Stimulated activated memory B cell treated with anti-CD40 and anti-IgM and Interleukin-4, amounts not matched to agents 10 μg/mL and 1 μg/mL and 100 μg/mL, for 72 hours (primary cell): ENCODE results near the gene HID1.
"Not testable (repeated sequence)": the region's sequence is repeated elsewhere in the genome, so short reads cannot be mapped to it uniquely, and the experiment has no call there.

Experiments used
- ATAC-seq: fragments of 150-1000 bp; cut with Tn5 transposase; 2 replicates; pipeline ENCODE4 v1.10.0; 2021
- H3K27ac Mint-ChIP-seq: one replicate; pipeline ENCODE4 v1.8.0; 2022; ENCODE audit warnings: mild to moderate bottlenecking, mixed read lengths
- H3K27me3 Mint-ChIP-seq: one replicate; pipeline ENCODE4 v1.8.0; 2022; ENCODE audit warnings: mixed read lengths
- H3K36me3 Mint-ChIP-seq: one replicate; pipeline ENCODE4 v1.8.0; 2022; ENCODE audit warnings: mixed read lengths
- H3K4me1 Mint-ChIP-seq: one replicate; pipeline ENCODE4 v1.8.0; 2022; ENCODE audit warnings: mixed read lengths
- H3K4me3 Mint-ChIP-seq: one replicate; pipeline ENCODE4 v1.8.0; 2022; ENCODE audit warnings: mild to moderate bottlenecking, moderate library complexity, mixed read lengths
- H3K9me3 Mint-ChIP-seq: one replicate; pipeline ENCODE4 v1.8.0; 2022; ENCODE audit warnings: mixed read lengths

Gene HID1

DNA sequence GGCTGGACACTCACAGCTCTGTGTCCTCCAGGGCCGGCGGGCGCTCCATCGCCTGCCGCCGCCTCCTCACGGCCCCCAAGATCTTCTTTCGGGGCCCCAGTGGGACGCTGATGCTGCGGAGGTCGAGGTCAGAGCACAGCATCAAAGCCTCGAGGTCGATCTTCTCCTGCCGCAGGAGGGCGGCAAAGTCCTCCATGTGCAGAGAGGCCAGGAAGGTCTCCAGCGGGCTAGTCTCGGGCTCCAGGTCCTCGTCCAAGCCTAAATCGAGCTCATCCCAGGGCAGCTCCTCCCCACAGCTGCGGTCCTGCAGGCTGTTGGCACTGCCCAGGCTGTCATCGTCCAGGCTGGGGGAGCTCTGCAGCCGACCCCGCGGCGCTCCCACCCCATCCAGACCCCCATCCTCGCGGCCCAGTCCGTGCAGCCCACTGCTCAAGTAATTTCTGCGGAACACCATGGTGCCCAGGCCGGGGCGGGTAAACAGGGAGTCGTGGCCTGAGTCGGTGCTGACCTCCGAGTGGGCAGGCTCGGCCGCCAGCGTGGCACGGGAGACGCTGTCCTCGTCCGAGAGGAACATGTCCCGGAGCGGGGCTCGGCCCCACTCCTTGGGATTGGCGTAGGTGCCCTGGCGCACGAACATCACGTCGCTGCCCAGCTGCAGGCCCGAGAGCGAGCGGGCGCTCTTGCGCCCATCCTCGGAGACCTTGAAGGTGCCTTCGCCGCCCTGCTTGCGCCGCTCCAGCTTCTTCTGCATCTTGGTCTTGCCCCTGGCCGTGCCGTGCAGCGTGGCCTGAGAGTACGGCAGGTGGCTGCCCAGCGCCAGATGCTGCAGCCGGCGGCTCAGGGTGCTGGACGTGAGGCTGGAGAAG is 52.9 kb downstream of the HID1 start:
- ATAC-seq, result no peak
- Mint-ChIP-seq H3K4me3 (no peak overlapping the region), H3K4me1 (peaks cover 19% of the 10 kb centered on the region), H3K27me3 (peaks cover 90% of the 10 kb centered on the region), H3K27ac (no peak overlapping the region), H3K9me3 (no peaks in the 10 kb centered on the region), H3K36me3 (no peaks in the 10 kb centered on the region)

DNA sequence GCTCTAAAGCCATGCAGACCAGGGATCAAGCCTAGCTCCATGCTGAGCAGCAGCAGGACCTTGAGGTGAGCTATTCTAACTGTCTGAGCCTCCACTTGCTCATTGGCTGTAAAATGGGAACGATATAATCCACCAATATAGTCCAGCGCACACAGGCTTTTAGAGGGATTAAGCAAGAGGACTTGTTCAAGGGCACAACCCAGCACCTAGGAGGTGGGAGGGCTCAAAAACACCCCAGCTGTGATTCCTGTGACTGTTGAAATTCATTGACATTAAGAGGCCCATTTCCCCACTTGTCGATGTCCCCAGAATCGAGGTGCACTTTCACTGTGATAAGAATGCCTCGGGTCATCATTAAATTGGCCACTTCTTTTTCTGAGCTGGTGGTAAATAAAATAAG is 53.7 kb downstream of the HID1 start:
- ATAC-seq, result no peak
- peaks cover 85% of the 10 kb centered on the region for H3K27me3 Mint-ChIP-seq
- H3K36me3 Mint-ChIP-seq, result no peaks in the 10 kb centered on the region
- no peaks in the 10 kb centered on the region for H3K9me3 Mint-ChIP-seq
- no peak overlapping the region for H3K27ac Mint-ChIP-seq
- H3K4me1 Mint-ChIP-seq, result peaks cover 12% of the 10 kb centered on the region
- no peak overlapping the region for H3K4me3 Mint-ChIP-seq

GRCh38 chr17:74917430-74917829 is 55.1 kb downstream of the HID1 start:
- Mint-ChIP-seq H3K4me1 (peaks cover 7% of the 10 kb centered on the region), H3K27ac (no peak overlapping the region), H3K36me3 (no peaks in the 10 kb centered on the region), H3K4me3 (no peak overlapping the region), H3K9me3 (no peaks in the 10 kb centered on the region), H3K27me3 (peaks cover 78% of the 10 kb centered on the region)
- ATAC-seq, result no peak

DNA sequence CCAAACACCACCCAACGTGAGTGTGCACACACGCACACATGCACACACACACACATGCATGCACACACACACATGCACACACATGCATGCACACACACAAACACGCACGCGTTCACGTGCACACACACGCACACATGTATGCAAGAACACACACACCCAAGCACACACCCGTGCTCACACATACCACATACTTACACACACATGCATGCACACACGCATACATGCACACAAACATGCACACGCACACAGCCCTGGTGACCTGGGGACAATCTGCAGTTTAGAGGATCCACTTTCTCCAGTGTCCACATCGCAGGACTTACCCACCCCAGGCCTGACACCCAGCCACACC is 55.7 kb downstream of the HID1 start:
- Mint-ChIP-seq H3K9me3 (no peaks in the 10 kb centered on the region), H3K4me1 (peaks cover 5% of the 10 kb centered on the region), H3K36me3 (no peaks in the 10 kb centered on the region), H3K27me3 (peaks cover 72% of the 10 kb centered on the region), H3K27ac (no peak overlapping the region), H3K4me3 (no peak overlapping the region)
- no peak for ATAC-seq

DNA sequence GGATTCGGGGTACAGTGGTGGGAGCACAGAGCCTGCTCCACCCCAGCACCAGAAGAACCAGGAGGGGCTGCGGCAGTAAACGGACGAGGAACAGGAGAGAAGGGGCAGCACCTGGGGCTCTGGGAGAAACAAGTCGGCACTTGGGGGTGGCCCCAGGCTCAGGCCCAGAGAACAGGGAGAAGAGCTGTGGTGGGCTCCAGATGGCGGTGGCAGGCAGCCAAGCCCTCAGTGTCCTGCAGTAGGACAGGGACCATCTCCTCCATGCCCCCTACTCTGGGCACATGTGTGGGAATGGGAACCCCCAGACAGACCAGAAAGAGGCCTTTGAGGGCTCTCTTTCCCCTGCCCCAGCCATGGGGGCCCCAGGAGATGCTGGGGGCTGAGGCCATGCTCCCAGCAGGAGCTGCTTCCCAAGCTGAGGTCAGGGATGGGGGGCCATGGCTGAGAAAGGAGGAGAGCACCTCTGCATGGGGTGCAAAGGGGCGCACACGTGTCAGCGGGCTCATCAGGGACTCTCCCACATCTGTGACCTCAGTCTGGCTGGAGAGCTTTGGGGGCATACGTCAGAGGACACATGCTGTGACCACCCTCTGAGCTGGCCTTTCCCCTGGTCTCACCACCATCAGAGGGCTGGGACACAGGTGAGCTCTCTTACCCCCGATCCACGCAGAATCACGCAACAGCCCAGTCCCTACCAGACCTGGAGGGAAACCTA is 56.3 kb downstream of the HID1 start:
- no peak for ATAC-seq
- Mint-ChIP-seq H3K4me1 (peaks cover 5% of the 10 kb centered on the region), H3K27ac (no peak overlapping the region), H3K36me3 (no peaks in the 10 kb centered on the region), H3K4me3 (no peak overlapping the region), H3K27me3 (peaks cover 67% of the 10 kb centered on the region), H3K9me3 (no peaks in the 10 kb centered on the region)

DNA sequence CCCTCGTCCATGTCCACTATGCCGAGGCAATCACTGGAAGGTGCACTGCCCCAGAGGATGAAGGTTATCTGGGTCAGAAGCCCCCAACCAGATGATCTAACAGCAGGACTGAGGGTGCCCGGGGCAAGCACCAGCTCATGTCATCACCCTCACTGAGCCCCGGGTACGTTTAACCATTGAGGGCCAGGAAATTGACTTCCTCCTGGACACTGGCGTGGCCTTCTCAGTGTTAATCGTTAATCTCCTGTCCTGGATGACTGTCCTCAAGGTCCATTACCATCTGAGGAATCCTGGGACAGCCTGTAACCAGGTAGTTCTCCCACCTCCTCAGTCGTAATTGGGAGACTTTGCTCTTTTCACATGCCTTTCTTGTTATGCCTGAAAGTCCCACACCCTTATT is 61.1 kb downstream of the HID1 start:
- not testable (repeated sequence) for H3K9me3 Mint-ChIP-seq, H3K4me3 Mint-ChIP-seq, H3K36me3 Mint-ChIP-seq, H3K4me1 Mint-ChIP-seq, H3K27ac Mint-ChIP-seq, ATAC-seq
- peaks cover 28% of the 10 kb centered on the region for H3K27me3 Mint-ChIP-seq

DNA sequence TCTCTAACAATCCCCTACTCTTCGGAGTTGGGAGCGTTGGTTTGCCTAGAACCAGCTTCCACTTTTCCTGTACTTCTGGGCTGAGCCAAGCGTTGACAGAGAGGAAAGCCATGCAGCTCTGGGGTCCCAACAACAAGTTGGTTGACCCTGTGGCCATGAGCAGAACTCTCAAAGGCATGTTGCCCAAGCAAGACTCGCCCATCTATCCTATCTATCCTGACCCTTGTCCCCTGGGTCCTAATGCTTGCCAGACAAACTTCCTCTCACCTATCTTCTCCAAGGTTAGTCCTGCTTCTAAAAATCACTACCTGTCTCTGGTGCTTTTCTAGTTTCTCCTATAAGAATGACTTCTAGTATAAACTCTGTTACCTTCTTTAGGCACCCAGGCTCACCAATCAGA is 63.5 kb downstream of the HID1 start:
- not testable (repeated sequence) for H3K36me3 Mint-ChIP-seq, H3K4me1 Mint-ChIP-seq, H3K27ac Mint-ChIP-seq, ATAC-seq, H3K9me3 Mint-ChIP-seq, H3K4me3 Mint-ChIP-seq, H3K27me3 Mint-ChIP-seq

- ATAC-seq, result no peak
- Mint-ChIP-seq H3K4me3 (no peak overlapping the region), H3K36me3 (no peaks in the 10 kb centered on the region), H3K27me3 (peaks cover 27% of the 10 kb centered on the region), H3K9me3 (no peaks in the 10 kb centered on the region), H3K4me1 (no peaks in the 10 kb centered on the region), H3K27ac (no peak overlapping the region)
Measured at GRCh38 chr17:74907012-74907411, 65.5 kb downstream of the HID1 start.

GRCh38 chr17:74906214-74906793 is 66.3 kb downstream of the HID1 start:
- peaks cover 27% of the 10 kb centered on the region for H3K27me3 Mint-ChIP-seq

DNA sequence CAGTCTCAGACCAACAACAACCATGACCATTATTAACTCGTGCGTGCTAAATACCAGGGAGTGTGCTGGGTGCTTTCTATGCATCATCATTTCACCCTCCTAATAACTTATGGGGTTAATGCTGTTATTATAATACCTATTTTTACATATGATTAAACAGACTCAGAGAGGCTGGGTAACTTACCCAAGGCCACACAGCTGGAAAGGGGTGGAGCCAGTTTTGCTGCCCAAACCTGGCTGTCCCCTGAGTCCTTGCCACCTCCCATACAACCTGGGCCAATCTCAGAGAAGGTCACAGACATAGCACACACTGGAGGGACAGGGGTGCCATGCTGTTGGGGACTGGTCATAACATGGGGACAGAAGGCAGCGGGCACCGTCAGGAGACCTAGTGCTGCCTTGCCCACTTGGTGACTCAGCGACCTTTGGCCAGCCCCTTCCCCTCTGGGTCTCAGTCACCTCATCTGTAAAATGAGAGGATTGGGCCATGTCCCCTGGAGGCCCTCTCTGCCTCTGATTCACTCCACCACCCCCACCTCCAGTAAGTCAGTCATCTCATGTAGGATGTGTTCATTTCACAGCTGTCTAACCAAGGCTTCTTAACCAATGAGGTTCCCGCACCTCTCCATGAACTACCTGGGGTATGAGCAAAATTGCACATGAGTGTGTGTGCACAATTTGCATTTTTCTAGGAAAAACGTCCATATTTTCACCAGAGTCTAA is 67.7 kb downstream of the HID1 start:
- ATAC-seq, result no peak
- H3K27me3 Mint-ChIP-seq, result peaks cover 27% of the 10 kb centered on the region
- no peak overlapping the region for H3K4me3 Mint-ChIP-seq
- no peaks in the 10 kb centered on the region for H3K36me3 Mint-ChIP-seq
- no peaks in the 10 kb centered on the region for H3K9me3 Mint-ChIP-seq
- H3K27ac Mint-ChIP-seq, result no peak overlapping the region
- H3K4me1 Mint-ChIP-seq, result no peaks in the 10 kb centered on the region

More at GRCh38 chr17:74906214-74906793, 66.3 kb downstream of the HID1 start:
- not testable (repeated sequence) for H3K9me3 Mint-ChIP-seq, H3K27ac Mint-ChIP-seq, H3K4me3 Mint-ChIP-seq, H3K36me3 Mint-ChIP-seq, H3K4me1 Mint-ChIP-seq, ATAC-seq

GRCh38 chr17:74903671-74904070 is 68.9 kb downstream of the HID1 start:
- no peak overlapping the region for H3K27ac Mint-ChIP-seq
- no peak for ATAC-seq
- no peaks in the 10 kb centered on the region for H3K36me3 Mint-ChIP-seq
- peaks cover 17% of the 10 kb centered on the region for H3K27me3 Mint-ChIP-seq
- no peaks in the 10 kb centered on the region for H3K4me1 Mint-ChIP-seq
- H3K9me3 Mint-ChIP-seq, result no peaks in the 10 kb centered on the region
- no peak overlapping the region for H3K4me3 Mint-ChIP-seq

DNA sequence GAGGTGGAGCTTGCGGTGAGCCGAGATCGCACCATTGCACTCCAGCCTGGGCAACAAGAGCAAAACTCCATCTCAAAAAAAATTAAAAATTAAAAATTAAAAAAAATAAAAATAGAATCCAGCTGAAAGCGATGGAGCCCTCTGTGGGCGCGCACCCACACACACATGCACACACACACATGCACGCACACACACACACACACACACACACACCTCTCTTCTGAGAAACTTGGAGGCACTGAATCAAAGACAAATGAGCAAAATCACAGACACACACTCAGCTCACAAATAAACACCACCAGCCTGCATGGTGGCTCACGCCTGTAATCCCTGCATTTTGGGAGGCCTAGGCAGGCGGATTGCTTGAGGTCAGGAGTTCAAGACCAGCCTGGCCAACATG is 69.5 kb downstream of the HID1 start:
- ATAC-seq, result no peak
- Mint-ChIP-seq H3K4me3 (no peak overlapping the region), H3K27ac (no peak overlapping the region), H3K9me3 (no peaks in the 10 kb centered on the region), H3K27me3 (peaks cover 17% of the 10 kb centered on the region), H3K36me3 (no peaks in the 10 kb centered on the region), H3K4me1 (no peaks in the 10 kb centered on the region)

- no peaks in the 10 kb centered on the region for H3K36me3 Mint-ChIP-seq
- ATAC-seq, result no peak
- H3K27ac Mint-ChIP-seq, result no peak overlapping the region
- no peaks in the 10 kb centered on the region for H3K4me1 Mint-ChIP-seq
- peaks cover 20% of the 10 kb centered on the region for H3K27me3 Mint-ChIP-seq
- no peak overlapping the region for H3K4me3 Mint-ChIP-seq
- H3K9me3 Mint-ChIP-seq, result no peaks in the 10 kb centered on the region
Measured at GRCh38 chr17:74901353-74902135, 71.0 kb downstream of the HID1 start.
